ENCODE results near the gene MVB12B.

MVB12B gene

DNA sequence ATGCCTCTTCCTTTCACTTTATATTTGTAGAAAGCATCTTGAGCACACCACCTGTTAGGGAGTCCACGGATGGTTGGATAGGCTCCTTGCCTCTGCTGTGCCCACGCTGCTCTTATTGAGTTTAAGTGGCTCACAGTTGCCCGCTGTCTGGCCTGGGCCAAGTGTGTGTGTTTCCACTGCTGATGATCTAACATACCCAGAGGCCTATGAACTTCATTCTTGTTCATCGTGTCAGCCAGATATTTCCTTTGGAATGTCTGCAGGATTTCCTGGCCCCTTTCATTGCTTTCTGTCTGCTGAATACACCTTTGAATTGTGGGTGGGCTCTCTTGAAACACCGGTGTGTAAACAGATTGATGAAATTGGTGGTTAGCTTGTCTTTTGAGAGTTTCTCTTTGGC, 46.6 kb downstream of the MVB12B start:
- Histone ChIP-seq H3K9me3 (ENCODE audit: severe bottlenecking) (no peaks in the 10 kb centered on the region), H3K36me3 (peaks cover 13% of the 10 kb centered on the region; the same call in 1 of the 2 replicates), H3K27ac (no peak overlapping the region), H3K27me3 (ENCODE audit: insufficient read depth, low read depth, severe bottlenecking) (no peaks in the 10 kb centered on the region), H3K4me3 (ENCODE audit: low read depth, low read length) (no peak overlapping the region)
- TF ChIP-seq CTCF (IDR thresholded peaks at IDR 0.05; ENCODE audit: low read depth, low read length): no peak
- no peak for DNase-seq

GRCh38 chr9:126374366-126374781, 47.7 kb downstream of the MVB12B start:
- no peak for DNase-seq
- H3K27me3 ChIP-seq (ENCODE audit: insufficient read depth, low read depth, severe bottlenecking): no peaks in the 10 kb centered on the region
- H3K4me3 ChIP-seq (ENCODE audit: low read depth, low read length): no peak overlapping the region
- H3K9me3 ChIP-seq (ENCODE audit: severe bottlenecking): no peaks in the 10 kb centered on the region
- peaks cover 13% of the 10 kb centered on the region; the same call in 1 of the 2 replicates for H3K36me3 ChIP-seq
- H3K27ac ChIP-seq: no peak overlapping the region
- no peak for TF ChIP-seq CTCF (IDR thresholded peaks at IDR 0.05; ENCODE audit: low read depth, low read length)

DNA sequence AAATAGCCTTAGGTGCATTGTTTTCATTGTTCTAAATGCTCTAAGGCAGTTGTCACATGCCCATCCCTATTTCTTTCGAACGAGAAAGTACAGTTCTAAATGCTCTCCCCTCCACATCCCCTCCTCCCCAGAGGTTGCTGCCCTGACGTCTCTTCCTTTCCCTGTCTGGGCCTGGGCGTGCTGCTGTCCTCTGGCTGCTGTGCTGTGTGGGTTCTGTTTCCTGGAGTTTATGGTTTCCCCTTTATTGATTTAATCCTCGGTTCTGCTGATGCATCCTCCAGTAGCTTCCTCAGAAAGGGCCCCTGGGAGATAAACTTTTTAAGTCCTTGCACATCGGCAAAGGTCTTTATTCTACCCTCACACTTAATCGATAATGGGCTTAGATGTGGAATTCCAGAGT, 48.8 kb downstream of the MVB12B start:
- no peak for TF ChIP-seq CTCF (IDR thresholded peaks at IDR 0.05; ENCODE audit: low read depth, low read length)
- H3K36me3 ChIP-seq: peaks cover 8% of the 10 kb centered on the region; the same call in 1 of the 2 replicates
- H3K4me3 ChIP-seq (ENCODE audit: low read depth, low read length): no peak overlapping the region
- no peaks in the 10 kb centered on the region for H3K27me3 ChIP-seq (ENCODE audit: insufficient read depth, low read depth, severe bottlenecking)
- no peaks in the 10 kb centered on the region for H3K9me3 ChIP-seq (ENCODE audit: severe bottlenecking)
- peak overlapping the region; percentile 32 for H3K27ac ChIP-seq
- DNase-seq: no peak

- Histone ChIP-seq H3K9me3 (ENCODE audit: severe bottlenecking) (no peaks in the 10 kb centered on the region), H3K27me3 (ENCODE audit: insufficient read depth, low read depth, severe bottlenecking) (no peaks in the 10 kb centered on the region), H3K36me3 (peaks cover 5% of the 10 kb centered on the region; the same call in 1 of the 2 replicates), H3K27ac (peak overlapping the region; percentile 32), H3K4me3 (ENCODE audit: low read depth, low read length) (no peak overlapping the region)
- TF ChIP-seq CTCF (IDR thresholded peaks at IDR 0.05; ENCODE audit: low read depth, low read length): no peak
- no peak for DNase-seq
Observed at GRCh38 chr9:126376311-126377175, 49.9 kb downstream of the MVB12B start.

DNA sequence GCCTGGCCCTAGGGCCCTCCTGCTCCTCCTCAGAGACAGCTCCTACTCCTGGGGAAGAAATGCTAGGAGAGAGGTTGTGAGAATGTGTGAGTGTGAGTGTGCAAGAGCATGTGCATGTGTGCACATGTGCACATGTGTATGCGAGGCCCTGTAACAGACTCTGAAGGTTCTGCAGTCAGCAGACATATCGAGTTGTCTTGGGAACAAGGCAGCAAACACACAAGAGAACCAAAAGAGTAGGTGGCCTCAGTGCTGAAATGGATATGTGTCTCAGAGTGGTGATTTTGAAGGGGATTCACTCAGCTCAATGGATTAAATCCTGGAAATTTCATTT, 50.5 kb downstream of the MVB12B start:
- H3K36me3 ChIP-seq: peaks cover 3% of the 10 kb centered on the region; the same call in 1 of the 2 replicates
- no peaks in the 10 kb centered on the region for H3K9me3 ChIP-seq (ENCODE audit: severe bottlenecking)
- H3K4me3 ChIP-seq (ENCODE audit: low read depth, low read length): no peak overlapping the region
- no peaks in the 10 kb centered on the region for H3K27me3 ChIP-seq (ENCODE audit: insufficient read depth, low read depth, severe bottlenecking)
- no peak overlapping the region for H3K27ac ChIP-seq
- DNase-seq: no peak
- TF ChIP-seq CTCF (IDR thresholded peaks at IDR 0.05; ENCODE audit: low read depth, low read length): no peak
